ENCODE results near the gene ARHGAP15. TPM values are rescaled to one million over a fixed set of nuclear protein-coding genes. Genes with fewer than 3 reads are reported as not detected.

ARHGAP15 gene
- total and polyA plus RNA-seq, 2 experiments from 2014 or later = 0.26 TPM; not detected in 1

GRCh38 chr2:143150287-143150686 lies 21.1 kb downstream of the ARHGAP15 start:
- Histone ChIP-seq H4K20me1 (replicated peaks; ENCODE audit: insufficient read depth) (no peaks in the 10 kb centered on the region), H3K4me2 (no peak overlapping the region), H3K4me3 (no peak overlapping the region), H3K27me3 (ENCODE audit: insufficient read depth) (no peaks in the 10 kb centered on the region), H3K36me3 (ENCODE audit: insufficient read depth) (no peaks in the 10 kb centered on the region), H3K4me1 (ENCODE audit: insufficient read depth) (no peaks in the 10 kb centered on the region; the same call in 1 of the 2 replicates), H3K9me2 (ENCODE audit: insufficient read depth) (0 out of 2 replicates have a peak, but pooled peaks cover 9% of the 10 kb centered on the region), H3F3A (replicated peaks; ENCODE audit: low read depth) (no peaks in the 10 kb centered on the region), H3K27ac (ENCODE audit: low read depth) (no peak overlapping the region), H3K79me2 (replicated peaks; ENCODE audit: insufficient read depth) (no peaks in the 10 kb centered on the region), H2AFZ (no peak overlapping the region)
- Mint-ChIP-seq H3K27me3 (ENCODE audit: insufficient read depth, low read depth, poor library complexity) (peaks cover 2% of the 10 kb centered on the region), H3K27ac (peak overlapping the region; percentile 15; the same call in 1 of the 2 replicates), H3K36me3 (ENCODE audit: low read depth) (no peaks in the 10 kb centered on the region), H3K9me3 (no peaks in the 10 kb centered on the region), H3K4me3 (no peak overlapping the region), H3K4me1 (peaks cover 6% of the 10 kb centered on the region)
- ATAC-seq (no peak), DNase-seq (ENCODE audit: low spot score) (no peak)
- TF ChIP-seq ZNF331 (CRISPR knock-in tag; IDR thresholded peaks at IDR 0.05; ENCODE audit: low read depth) = no peak
- TF ChIP-seq JUNB (IDR thresholded peaks at IDR 0.05; ENCODE audit: unreplicated experiment) = no peak
- TF ChIP-seq CTCF (conservative IDR thresholded peaks at IDR 0.05; ENCODE audit: low read depth in 2 of 2) = no peak
- TF ChIP-seq ETS1 (IDR thresholded peaks at IDR 0.05) = no peak
- no peak for TF ChIP-seq EZH2 (IDR thresholded peaks at IDR 0.05; ENCODE audit: low read depth, unreplicated experiment)
- no peak for TF ChIP-seq CREB1 (CRISPR knock-in tag; IDR thresholded peaks at IDR 0.05; ENCODE audit: low read depth)
- no peak for TF ChIP-seq EZH2phosphoT487 (IDR thresholded peaks at IDR 0.05; ENCODE audit: unreplicated experiment)
- no peak for TF ChIP-seq NANOG (IDR thresholded peaks at IDR 0.05; ENCODE audit: borderline replicate concordance)
- TF ChIP-seq POLR2AphosphoS5 (IDR thresholded peaks at IDR 0.05; ENCODE audit: low read depth) = no peak
- no peak for TF ChIP-seq REST (IDR thresholded peaks at IDR 0.05; ENCODE audit: unreplicated experiment)
- no peak for TF ChIP-seq ZNF114 (CRISPR knock-in tag; IDR thresholded peaks at IDR 0.05)
- TF ChIP-seq STAT1 (IDR thresholded peaks at IDR 0.05; ENCODE audit: unreplicated experiment) = no peak
- TF ChIP-seq ZNF462 (CRISPR knock-in tag; IDR thresholded peaks at IDR 0.05) = no peak

Measured in GM23338 (cell line).